Esophagus squamous epithelium (tissue), 5 donors: ENCODE results near the gene RSU1. TPM values are rescaled to one million over a fixed set of nuclear protein-coding genes. Genes with fewer than 3 reads are reported as not detected.

Experiments
- DNase-seq: peaks from one replicate; lab custom pipeline; 2025; lab: John Stamatoyannopoulos, UW
- H3K27ac ChIP-seq, 4 donors: fragments of 200-600 bp; sonication (generic); one replicate each; pipeline ENCODE4 v1.5.1; 2016 to 2019; ENCODE audit warnings: mild to moderate bottlenecking in 1 of 4
- H3K27me3 ChIP-seq, 4 donors: fragments of 200-600 bp; sonication (generic); 1 replicate in 3 of 4; 2 replicates in 1 of 4; pipeline versions ENCODE4 v1.5.1 to v1.6.0; 2017 to 2021; ENCODE audit warnings: antibody characterized with exemption in 1 of 4
- H3K36me3 ChIP-seq, 3 donors: fragments of 200-600 bp; sonication (generic); one replicate each; pipeline ENCODE4 v1.5.1; 2016 to 2019
- H3K4me1 ChIP-seq, 3 donors: fragments of 200-600 bp; sonication (generic); one replicate each; pipeline ENCODE4 v1.5.1; 2017 to 2019
- H3K4me3 ChIP-seq, 4 donors: fragments of 200-600 bp; sonication (generic); 1 replicate in 3 of 4; 2 replicates in 1 of 4; pipeline ENCODE4 v1.5.1; 2016 to 2019; ENCODE audit warnings: mild to moderate bottlenecking in 2 of 4, moderate library complexity in 1 of 4
- H3K9me3 ChIP-seq, 3 donors: fragments of 200-600 bp; sonication (generic); one replicate each; pipeline ENCODE4 v1.5.1; 2016 to 2019
- CTCF ChIP-seq, 6 experiments: fragments of 450-650 bp in 4 of 6; fragments of 200-600 bp in 2 of 6; sonication (generic) in 2 of 6; IDR thresholded peaks; one replicate each; pipeline ENCODE4 v1.5.1; 2016 to 2019; ENCODE audit warnings: antibody characterized with exemption in 6 of 6, mild to moderate bottlenecking in 4 of 6, moderate library complexity in 4 of 6
- POLR2A ChIP-seq, 4 donors: fragments of 450-650 bp; IDR thresholded peaks; one replicate each; pipeline ENCODE4 v1.6.1; 2017; ENCODE audit warnings: antibody characterized with exemption in 4 of 4, mild to moderate bottlenecking in 4 of 4, moderate library complexity in 3 of 4
- WGBS, 2 donors: methylation state at CpG; one replicate each; pipeline ENCODE4 v1.1.5; 2018; 5-methylcytosine and 5-hydroxymethylcytosine counted together
- intact Hi-C: fragments of 100-400 bp; cut with DNase I; formaldehyde crosslinking; loops from one replicate; pipeline ENCODE4 v1.15.0; 2022
- total RNA-seq, 4 donors: library from RNA; depleted of rRNA; stranded (reverse); fragments of >200 nt; gene quantifications; one replicate each; pipeline ENCODE4 v1.1.0, GENCODE V29; 2016
- donor health status: DM: yes; HTN: yes; CAD: no.

The RSU1 gene
- total RNA-seq, 4 donors from 2014 or later, result 43.5 to 61.5 (median 51.3) TPM

- WGBS, 2 donors, result 81 to 83% methylated on average over 3 of the region's 3 CpGs
- intact Hi-C loops, result no loop called here
- Histone ChIP-seq H3K9me3 (no peaks in the 10 kb centered on the region), H3K36me3 (no peaks in the 10 kb centered on the region), H3K27ac (no peak overlapping the region), H3K27me3 (no peaks in the 10 kb centered on the region), H3K4me3 (no peak overlapping the region), H3K4me1 (no peaks in the 10 kb centered on the region)
- TF ChIP-seq CTCF (IDR thresholded peaks at IDR 0.05), result no peak
- no peak for TF ChIP-seq POLR2A (IDR thresholded peaks at IDR 0.05)
- DNase-seq, result no peak
Observed at GRCh38 chr10:16581202-16581601, 236.0 kb downstream of the RSU1 start.

- Histone ChIP-seq H3K4me3 (no peak overlapping the region), H3K9me3 (no peaks in the 10 kb centered on the region), H3K4me1 (no peaks in the 10 kb centered on the region), H3K27me3 (no peaks in the 10 kb centered on the region), H3K27ac (no peak overlapping the region), H3K36me3 (no peaks in the 10 kb centered on the region)
- TF ChIP-seq CTCF (IDR thresholded peaks at IDR 0.05), result no peak
- TF ChIP-seq POLR2A (IDR thresholded peaks at IDR 0.05), result no peak
- intact Hi-C loops, result no loop called here
- 68 to 75% methylated on average over 4 of the region's 4 CpGs for WGBS, 2 donors
- DNase-seq, result no peak
Observed at GRCh38 chr10:16570731-16571130, 246.5 kb downstream of the RSU1 start.

GRCh38 chr10:16566202-16566805 is 250.9 kb downstream of the RSU1 start:
- no peaks in the 10 kb centered on the region for H3K27me3 ChIP-seq
- H3K36me3 ChIP-seq, result no peaks in the 10 kb centered on the region
- H3K4me3 ChIP-seq, result no peak overlapping the region
- no peak overlapping the region for H3K27ac ChIP-seq
- no peaks in the 10 kb centered on the region for H3K4me1 ChIP-seq
- 49 to 53% methylated on average over 7 of the region's 7 CpGs for WGBS, 2 donors
- no peak for TF ChIP-seq CTCF (IDR thresholded peaks at IDR 0.05)
- TF ChIP-seq POLR2A (IDR thresholded peaks at IDR 0.05), result no peak
- H3K9me3 ChIP-seq, result no peaks in the 10 kb centered on the region
- DNase-seq, result no peak
- intact Hi-C loops, result no loop called here

- 38 to 53% methylated on average over 3 of the region's 3 CpGs for WGBS, 2 donors
- no peak overlapping the region for H3K4me3 ChIP-seq
- no peaks in the 10 kb centered on the region for H3K27me3 ChIP-seq
- no peak for DNase-seq
- H3K36me3 ChIP-seq, result no peaks in the 10 kb centered on the region
- TF ChIP-seq CTCF (IDR thresholded peaks at IDR 0.05) (no peak), POLR2A (IDR thresholded peaks at IDR 0.05) (no peak)
- no peaks in the 10 kb centered on the region for H3K9me3 ChIP-seq
- intact Hi-C loops, result no loop called here
- H3K4me1 ChIP-seq, result no peaks in the 10 kb centered on the region
- H3K27ac ChIP-seq, result no peak overlapping the region
Observed at GRCh38 chr10:16565604-16566003, 251.6 kb downstream of the RSU1 start.

- WGBS, 2 donors, result 84% methylated on average over 6 of the region's 6 CpGs
Observed at GRCh38 chr10:16562891-16563290, 254.3 kb downstream of the RSU1 start.

More at GRCh38 chr10:16562891-16563290, 254.3 kb downstream of the RSU1 start:
- Histone ChIP-seq H3K9me3 (no peaks in the 10 kb centered on the region), H3K4me1 (no peaks in the 10 kb centered on the region), H3K27ac (no peak overlapping the region), H3K4me3 (no peak overlapping the region), H3K27me3 (no peaks in the 10 kb centered on the region), H3K36me3 (no peaks in the 10 kb centered on the region)
- TF ChIP-seq CTCF (IDR thresholded peaks at IDR 0.05) (no peak), POLR2A (IDR thresholded peaks at IDR 0.05) (no peak)
- intact Hi-C loops, result no loop called here
- no peak for DNase-seq
